GM18870 (cell line): ENCODE results near the gene LGI4.
"Not testable (repeated sequence)": the region's sequence is repeated elsewhere in the genome, so short reads cannot be mapped to it uniquely, and the experiment has no call there.

ENCODE experiments used
- ATAC-seq: cut with Tn5 transposase; IDR thresholded peaks from one replicate; pipeline ENCODE4 v1.9.1; 2021; ENCODE audit warnings: moderate library complexity; ENCODE audit not compliant: unreplicated experiment

LGI4 gene

GRCh38 chr19:35161434-35161743 lies 26.5 kb upstream of the LGI4 start:
- ATAC-seq, result no peak

GRCh38 chr19:35160629-35161433 lies 26.0 kb upstream of the LGI4 start:
- no peak for ATAC-seq

GRCh38 chr19:35159606-35160005 lies 24.7 kb upstream of the LGI4 start:
- ATAC-seq, result no peak

- no peak for ATAC-seq
These were observed 22.6 kb upstream of the LGI4 start for GRCh38 chr19:35157431-35157830.

- no peak for ATAC-seq
These were observed 21.8 kb upstream of the LGI4 start for GRCh38 chr19:35156673-35157014.

GRCh38 chr19:35155981-35156672 lies 21.3 kb upstream of the LGI4 start:
- ATAC-seq, result no peak

GRCh38 chr19:35155441-35155840 lies 20.6 kb upstream of the LGI4 start:
- ATAC-seq, result no peak

- no peak for ATAC-seq
These were observed 19.9 kb upstream of the LGI4 start, which contains the start of gene FXYD5 for GRCh38 chr19:35154525-35155406. Gene FXYD5 (plus strand): TSS chr19:35154735. CDS start chr19:35155551, 816 bp downstream.

- no peak for ATAC-seq
These were observed 19.1 kb upstream of the LGI4 start for GRCh38 chr19:35153701-35154524.

- ATAC-seq, result not testable (repeated sequence)
These were observed 18.3 kb upstream of the LGI4 start for GRCh38 chr19:35153129-35153522.

- ATAC-seq, result no peak
These were observed 16.6 kb upstream of the LGI4 start for GRCh38 chr19:35151273-35152065.

GRCh38 chr19:35150445-35150844 lies 15.6 kb upstream of the LGI4 start:
- ATAC-seq, result no peak

- ATAC-seq, result no peak
These were observed 14.6 kb upstream of the LGI4 start for GRCh38 chr19:35149463-35149862.

- ATAC-seq, result no peak
These were observed 12.0 kb upstream of the LGI4 start for GRCh38 chr19:35146746-35147459.

GRCh38 chr19:35144600-35145436 lies 10.0 kb upstream of the LGI4 start:
- no peak for ATAC-seq

- ATAC-seq, result no peak
These were observed 9.4 kb upstream of the LGI4 start for GRCh38 chr19:35144259-35144599.

GRCh38 chr19:35143818-35144217 lies 9.0 kb upstream of the LGI4 start:
- no peak for ATAC-seq

- ATAC-seq, result no peak
These were observed 8.4 kb upstream of the LGI4 start, which contains the start of gene FXYD7 for GRCh38 chr19:35143231-35143715. Gene FXYD7 (plus strand): TSS chr19:35143255. CDS start chr19:35143334, 79 bp downstream.
